Posterior cingulate gyrus (tissue), 11 donors: ENCODE measurements around the gene APEX2.
"Not testable (repeated sequence)": the region's sequence is repeated elsewhere in the genome, so short reads cannot be mapped to it uniquely, and the experiment has no call there.

Experiments used
- DNase-seq, 10 donors: peaks; one replicate each; pipeline versions ENCODE4 v3.0.0 to v3.0.0-alpha.2; 2020 to 2021; ENCODE audit warnings: mixed read lengths in 3 of 10
- intact Hi-C: fragments of 100-400 bp; cut with DNase I; formaldehyde crosslinking; loops from one replicate; pipeline ENCODE4 v1.15.1; 2023

APEX2 gene

GRCh38 chrX:55008571-55009358 lies 8.6 kb downstream of the APEX2 start:
- intact Hi-C loops: no loop called here
- peak in 5 of 10 donors; percentile 2 to 78 (median 33) for DNase-seq

- intact Hi-C loops: no loop called here
- DNase-seq: no peak
Observed at GRCh38 chrX:55011294-55011693, 11.1 kb downstream of the APEX2 start.

- intact Hi-C loops: no loop called here
- no peak for DNase-seq
Observed at GRCh38 chrX:55014897-55015299, 14.7 kb downstream of the APEX2 start.

GRCh38 chrX:55026143-55026542 lies 26.0 kb downstream of the APEX2 start:
- intact Hi-C loops: no loop called here

GRCh38 chrX:55026840-55027239 lies 26.7 kb downstream of the APEX2 start:
- no peak for DNase-seq
- intact Hi-C loops: no loop called here

More at GRCh38 chrX:55026143-55026542, 26.0 kb downstream of the APEX2 start:
- no peak for DNase-seq

- no peak for DNase-seq
- intact Hi-C loops: no loop called here
Observed at GRCh38 chrX:55028040-55028439, 27.9 kb downstream of the APEX2 start.

- no peak for DNase-seq
- intact Hi-C loops: no loop called here
Observed at GRCh38 chrX:55028611-55029010, 28.4 kb downstream of the APEX2 start.

- DNase-seq: no peak
- intact Hi-C loops: no loop called here
Observed at GRCh38 chrX:55029291-55029690, 29.1 kb downstream of the APEX2 start.

GRCh38 chrX:55030271-55031205 lies 30.4 kb downstream of the APEX2 start, which contains the start of gene ALAS2:
Gene ALAS2, minus strand, starts transcription at chrX:55030977. Its CDS starts 4,977 bp downstream, at chrX:55026000.
- intact Hi-C loops: no loop called here
- no peak for DNase-seq

- DNase-seq: no peak
- intact Hi-C loops: no loop called here
Observed at GRCh38 chrX:55033429-55033828, 33.3 kb downstream of the APEX2 start.

GRCh38 chrX:55039471-55039870 lies 39.3 kb downstream of the APEX2 start:
- intact Hi-C loops: no loop called here

GRCh38 chrX:55041514-55041913 lies 41.4 kb downstream of the APEX2 start:
- intact Hi-C loops: no loop called here
- DNase-seq: peak in 1 of 10 donors; percentile 26

More at GRCh38 chrX:55039471-55039870, 39.3 kb downstream of the APEX2 start:
- DNase-seq: no peak

GRCh38 chrX:55050599-55050998 lies 50.4 kb downstream of the APEX2 start:
- DNase-seq, intact Hi-C loops: not testable (repeated sequence)

GRCh38 chrX:55056820-55057674 lies 56.9 kb downstream of the APEX2 start:
- peak in 1 of 10 donors; percentile 1 for DNase-seq
- intact Hi-C loops: loop anchor here (5.0 kb wide), 1 partner anchor 420 kb away; no protein-coding TSS in a partner anchor

- DNase-seq: peak in 3 of 10 donors; percentile 9 to 17 (median 13)
- intact Hi-C loops: loop anchor here (2.0 to 5.0 kb wide), 2 partner anchors 167 to 420 kb away; no protein-coding TSS in a partner anchor
Observed at GRCh38 chrX:55057675-55058249, 57.6 kb downstream of the APEX2 start.
